H7 (cell line): Measurements from ENCODE around the gene NFATC1. TPM values are rescaled to one million over a fixed set of nuclear protein-coding genes. Genes with fewer than 3 reads are reported as not detected.

Experiments used
- DNase-seq: peaks from one replicate; pipeline ENCODE4 v3.0.0; 2012
- H3K27me3 ChIP-seq: 2 replicates; pipeline ENCODE4 v1.6.0; 2011; ENCODE audit warnings: mild to moderate bottlenecking, low read length; ENCODE audit not compliant: control insufficient read depth, insufficient read depth
- H3K36me3 ChIP-seq: replicated peaks from 2 replicates; pipeline ENCODE4 v1.5.1; 2011; ENCODE audit warnings: low read length; ENCODE audit not compliant: control insufficient read depth, insufficient read depth
- H3K4me3 ChIP-seq: 2 replicates; pipeline ENCODE4 v1.5.1; 2011; ENCODE audit warnings: low read depth, mild to moderate bottlenecking, control low read depth, low read length, moderate library complexity; ENCODE audit not compliant: insufficient read depth
- total RNA-seq: library from RNA; depleted of rRNA; stranded (reverse); fragments of >200 nt; shearing (Covaris generic); gene quantifications from 2 replicates; pipeline ENCODE4 v1.2.3, GENCODE V29; 2014

Gene NFATC1
- total RNA-seq, 1 experiment from 2014 or later = 14.5 TPM

- DNase-seq = no peak
- H3K36me3 ChIP-seq = no peaks in the 10 kb centered on the region
- H3K27me3 ChIP-seq = peaks cover 25% of the 10 kb centered on the region
- no peak overlapping the region for H3K4me3 ChIP-seq
These were observed 6.5 kb downstream of the NFATC1 start for GRCh38 chr18:79402209-79402576.

DNA sequence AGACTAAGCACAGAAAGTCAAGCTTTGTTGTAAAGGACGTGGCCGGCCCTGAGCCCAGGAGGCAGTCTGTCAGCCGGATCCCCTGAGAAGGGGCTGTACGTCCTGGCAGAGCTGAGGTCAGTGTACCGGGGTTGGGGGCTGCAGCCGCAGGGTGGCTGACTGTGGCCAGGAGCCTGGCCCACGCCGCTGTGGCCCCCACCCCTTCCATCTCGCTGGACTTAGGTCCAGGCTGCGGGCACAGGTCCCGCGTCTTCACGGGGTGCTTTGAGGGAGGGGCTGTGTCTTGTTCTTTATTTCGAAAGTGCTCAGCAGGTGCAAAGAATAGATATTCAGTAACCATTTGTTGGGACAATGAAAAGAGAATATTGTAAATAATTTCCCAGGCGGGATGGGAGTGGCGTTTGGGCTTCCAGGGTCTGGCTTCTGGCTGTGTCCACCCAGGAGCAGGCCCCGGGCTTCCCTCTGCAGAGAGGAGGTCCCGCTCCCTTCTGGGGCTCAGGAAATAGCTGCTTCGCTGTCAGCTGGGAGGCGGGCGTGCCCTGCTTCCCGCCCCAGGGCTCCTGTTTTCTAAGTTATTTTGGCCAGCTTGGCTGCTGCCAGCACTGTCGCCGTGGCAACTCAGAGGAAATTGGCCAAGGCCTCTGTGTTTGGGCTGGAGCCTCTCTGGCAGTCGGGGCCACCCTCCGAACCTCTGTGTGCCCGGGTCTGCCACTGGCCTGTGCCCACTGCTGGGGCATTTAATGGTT, 7.4 kb downstream of the NFATC1 start:
- no peaks in the 10 kb centered on the region for H3K36me3 ChIP-seq
- peak; percentile 82 for DNase-seq
- H3K4me3 ChIP-seq = no peak overlapping the region
- peaks cover 16% of the 10 kb centered on the region for H3K27me3 ChIP-seq

- no peak for DNase-seq
These were observed 8.2 kb downstream of the NFATC1 start for GRCh38 chr18:79403723-79404566.

DNA sequence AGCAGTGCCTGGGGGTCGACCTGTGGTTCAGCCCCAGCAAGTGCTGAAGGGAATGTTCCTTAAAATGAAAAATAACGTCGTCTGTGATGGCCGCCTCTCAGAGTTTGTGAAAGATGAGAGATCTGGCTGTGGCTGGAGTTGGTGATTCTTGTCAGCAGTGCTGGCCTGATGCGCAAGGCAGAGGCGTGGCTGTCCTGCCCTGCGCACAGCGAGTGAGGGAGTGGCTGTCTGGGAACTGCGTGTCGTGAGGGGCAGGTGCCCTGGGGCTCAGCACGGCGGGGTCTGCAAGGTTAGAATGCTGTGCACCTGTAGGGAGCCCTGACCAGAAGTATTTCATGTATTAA, 8.8 kb downstream of the NFATC1 start:
- Histone ChIP-seq H3K36me3 (no peaks in the 10 kb centered on the region), H3K27me3 (peaks cover 2% of the 10 kb centered on the region), H3K4me3 (no peak overlapping the region)
- no peak for DNase-seq

More at GRCh38 chr18:79403723-79404566, 8.2 kb downstream of the NFATC1 start:
- H3K36me3 ChIP-seq = no peaks in the 10 kb centered on the region
- H3K4me3 ChIP-seq = no peak overlapping the region
- peaks cover 8% of the 10 kb centered on the region for H3K27me3 ChIP-seq

DNA sequence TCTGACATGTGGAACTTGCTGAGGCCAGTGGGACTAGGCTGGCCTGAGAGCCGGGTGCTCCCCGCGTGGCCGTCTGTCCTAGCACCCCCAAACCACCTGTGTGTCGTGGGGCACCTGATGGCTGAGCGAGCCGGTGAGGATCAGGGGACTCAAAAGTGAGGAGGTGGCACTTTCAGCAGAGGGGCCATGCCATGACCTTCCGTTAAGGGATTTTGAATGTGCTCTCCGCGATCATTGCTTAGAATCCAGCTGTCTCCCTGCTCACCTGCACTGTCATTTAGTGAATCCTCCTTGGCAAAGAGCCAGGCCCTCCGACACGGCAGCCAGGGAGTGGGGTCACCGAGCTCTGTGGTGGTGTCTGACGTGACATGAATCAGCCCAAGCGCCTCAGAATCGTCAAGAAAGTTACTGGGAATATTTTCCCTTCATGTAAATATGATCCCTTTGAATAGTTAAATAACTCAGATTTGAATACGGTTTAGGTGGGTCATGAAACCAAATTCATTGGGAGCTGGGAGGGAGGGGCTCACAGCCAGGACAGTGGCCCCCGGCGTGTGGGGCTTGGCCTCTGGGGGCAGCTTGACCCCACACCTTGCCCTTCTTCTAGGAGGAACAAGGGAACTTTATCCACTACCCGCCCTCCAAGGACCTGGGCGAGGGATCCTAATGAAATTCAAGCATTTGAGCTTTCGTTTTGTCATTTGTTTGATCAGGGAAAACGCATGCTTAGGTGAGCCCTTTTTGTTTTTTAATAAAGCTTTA, 9.5 kb downstream of the NFATC1 start:
- no peak overlapping the region for H3K4me3 ChIP-seq
- H3K36me3 ChIP-seq = no peaks in the 10 kb centered on the region
- DNase-seq = no peak
- no peaks in the 10 kb centered on the region for H3K27me3 ChIP-seq

DNA sequence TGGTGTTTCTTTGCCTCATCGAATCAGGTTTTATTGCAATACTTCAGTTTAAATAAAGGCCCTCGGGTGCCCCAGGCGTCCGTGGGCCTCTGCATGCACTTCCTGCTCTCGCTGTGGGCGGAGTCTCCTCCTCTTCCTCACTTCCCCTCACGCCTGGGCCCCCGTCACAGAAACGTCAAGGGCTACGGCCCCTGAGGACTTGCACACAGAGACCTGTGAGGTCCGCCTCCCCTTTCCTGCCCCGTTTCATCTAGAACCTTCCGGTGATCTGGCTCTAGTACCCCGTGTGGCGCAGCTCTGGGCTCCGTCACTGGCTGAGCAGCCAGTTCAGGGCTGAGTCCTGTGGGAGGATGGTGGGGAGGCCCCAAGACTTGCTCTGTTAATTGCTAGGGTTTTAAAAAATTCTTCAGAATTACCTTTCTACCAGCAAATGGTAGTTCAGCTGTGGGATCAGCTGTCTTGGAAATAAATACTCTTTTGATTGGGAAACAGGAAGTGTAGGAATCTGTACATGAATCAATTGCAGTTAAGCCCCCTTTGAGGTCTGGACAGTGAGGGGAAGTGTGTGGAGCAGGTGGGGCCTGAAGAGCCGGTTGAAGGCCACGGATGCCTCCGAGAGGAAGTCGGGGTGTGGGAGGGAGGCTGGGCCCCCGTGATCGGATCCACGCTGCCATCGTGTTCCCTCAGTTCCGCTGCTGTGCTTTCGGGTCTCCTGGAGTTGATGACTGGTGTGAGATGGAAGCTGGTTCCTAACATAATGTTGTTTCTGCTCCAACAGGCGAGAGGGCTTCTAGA, 10.2 kb downstream of the NFATC1 start:
- no peak overlapping the region for H3K4me3 ChIP-seq
- H3K36me3 ChIP-seq = no peaks in the 10 kb centered on the region
- H3K27me3 ChIP-seq = no peaks in the 10 kb centered on the region
- no peak for DNase-seq

DNA sequence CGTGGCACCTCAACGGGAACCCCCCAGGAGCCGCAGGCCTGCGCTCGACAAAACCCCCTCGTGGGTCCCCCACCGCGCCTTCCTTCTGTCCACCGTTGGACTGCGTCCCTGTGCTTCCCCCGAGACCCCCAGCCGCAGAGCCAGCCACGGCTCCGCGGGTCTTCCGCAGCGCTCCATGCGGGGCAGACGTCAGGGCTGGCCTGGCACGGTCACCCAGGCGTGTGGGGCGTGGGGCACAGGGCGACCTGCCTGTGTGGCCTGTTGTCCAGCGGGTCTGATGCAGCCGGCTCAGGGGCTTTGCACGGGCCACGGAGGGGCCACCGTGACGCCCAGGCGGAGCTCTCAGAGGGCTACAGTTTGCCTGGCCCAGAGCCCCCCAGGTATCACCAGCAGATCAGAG, 11.0 kb downstream of the NFATC1 start:
- Histone ChIP-seq H3K4me3 (no peak overlapping the region), H3K27me3 (no peaks in the 10 kb centered on the region), H3K36me3 (no peaks in the 10 kb centered on the region)
- no peak for DNase-seq

DNA sequence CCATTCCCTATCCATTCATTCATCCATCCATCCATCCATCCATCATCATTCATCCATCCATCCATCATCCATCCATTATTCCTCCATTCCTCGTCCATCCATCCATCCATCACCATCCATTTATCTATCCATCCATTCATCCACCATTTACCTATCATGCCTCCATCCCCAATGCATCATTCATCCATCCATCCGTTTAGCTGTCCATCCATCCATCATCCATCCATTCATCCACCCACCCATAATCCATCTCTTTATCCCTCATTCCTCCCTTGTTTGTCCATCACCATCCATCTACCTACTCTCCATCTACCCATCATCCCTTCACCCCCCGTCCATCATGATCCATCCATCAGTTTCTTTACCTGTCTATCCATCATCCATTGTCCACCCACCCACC, 13.6 kb downstream of the NFATC1 start:
- Histone ChIP-seq H3K4me3 (no peak overlapping the region), H3K36me3 (no peaks in the 10 kb centered on the region), H3K27me3 (no peaks in the 10 kb centered on the region)
- no peak for DNase-seq

GRCh38 chr18:79410171-79410641, 14.5 kb downstream of the NFATC1 start:
- Histone ChIP-seq H3K4me3 (no peak overlapping the region), H3K36me3 (no peaks in the 10 kb centered on the region), H3K27me3 (no peaks in the 10 kb centered on the region)
- DNase-seq = no peak

DNA sequence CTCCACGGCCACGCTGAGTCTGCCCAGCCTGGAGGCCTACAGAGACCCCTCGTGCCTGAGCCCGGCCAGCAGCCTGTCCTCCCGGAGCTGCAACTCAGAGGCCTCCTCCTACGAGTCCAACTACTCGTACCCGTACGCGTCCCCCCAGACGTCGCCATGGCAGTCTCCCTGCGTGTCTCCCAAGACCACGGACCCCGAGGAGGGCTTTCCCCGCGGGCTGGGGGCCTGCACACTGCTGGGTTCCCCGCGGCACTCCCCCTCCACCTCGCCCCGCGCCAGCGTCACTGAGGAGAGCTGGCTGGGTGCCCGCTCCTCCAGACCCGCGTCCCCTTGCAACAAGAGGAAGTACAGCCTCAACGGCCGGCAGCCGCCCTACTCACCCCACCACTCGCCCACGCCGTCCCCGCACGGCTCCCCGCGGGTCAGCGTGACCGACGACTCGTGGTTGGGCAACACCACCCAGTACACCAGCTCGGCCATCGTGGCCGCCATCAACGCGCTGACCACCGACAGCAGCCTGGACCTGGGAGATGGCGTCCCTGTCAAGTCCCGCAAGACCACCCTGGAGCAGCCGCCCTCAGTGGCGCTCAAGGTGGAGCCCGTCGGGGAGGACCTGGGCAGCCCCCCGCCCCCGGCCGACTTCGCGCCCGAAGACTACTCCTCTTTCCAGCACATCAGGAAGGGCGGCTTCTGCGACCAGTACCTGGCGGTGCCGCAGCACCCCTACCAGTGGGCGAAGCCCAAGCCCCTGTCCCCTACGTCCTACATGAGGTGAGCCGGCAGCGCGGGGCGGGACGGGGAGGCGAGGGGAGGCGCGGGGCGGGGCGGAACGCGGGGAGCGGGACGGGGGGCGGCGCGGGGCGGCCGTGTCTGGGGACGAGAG, 15.2 kb downstream of the NFATC1 start:
- Histone ChIP-seq H3K4me3 (no peak overlapping the region), H3K27me3 (no peaks in the 10 kb centered on the region)

DNA sequence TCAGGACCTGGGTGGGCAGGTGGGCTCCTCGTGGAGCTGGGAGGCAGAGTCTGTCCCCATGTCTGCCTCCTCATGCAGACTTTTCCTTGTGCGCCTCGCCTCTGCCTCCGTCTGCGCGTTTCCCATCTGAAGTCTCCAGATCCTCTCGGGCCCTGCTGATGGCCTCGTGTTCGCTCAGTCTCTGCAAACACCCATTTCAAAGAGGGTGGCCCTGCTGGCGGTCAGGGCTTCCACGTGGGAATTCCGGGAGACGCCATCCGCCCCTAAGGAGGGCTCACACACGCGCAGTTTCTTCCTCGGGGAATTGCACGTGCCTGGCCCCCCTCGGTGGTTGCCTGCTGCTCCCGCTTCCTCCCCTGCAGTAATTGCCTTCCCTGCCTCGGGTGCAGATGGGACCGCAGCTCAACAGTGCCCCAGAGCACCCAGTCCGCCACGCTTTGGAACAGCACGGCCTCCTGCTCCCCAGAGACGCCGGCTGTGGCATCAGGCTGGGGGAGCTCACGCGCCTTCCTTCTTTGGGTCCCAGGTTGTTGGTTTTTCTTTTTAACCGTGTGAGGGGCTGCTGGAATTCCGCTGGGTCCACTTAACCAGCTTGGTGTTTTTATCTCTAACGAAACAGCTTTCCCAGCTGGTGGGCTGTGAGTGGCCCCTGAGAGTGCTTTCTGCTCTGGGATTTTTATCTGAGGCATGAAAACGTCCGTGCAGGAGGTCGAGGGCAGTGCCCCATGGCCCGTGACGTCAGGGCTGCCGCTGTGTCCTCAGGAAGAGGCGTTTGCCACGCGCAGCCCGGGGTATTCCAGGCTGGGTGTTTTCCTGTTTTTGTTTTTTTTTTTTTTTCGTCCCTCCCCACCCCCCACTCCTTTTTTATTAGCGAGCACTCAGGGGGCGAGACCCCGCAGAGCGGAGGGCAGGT, 16.1 kb downstream of the NFATC1 start:
- Histone ChIP-seq H3K36me3 (no peaks in the 10 kb centered on the region), H3K4me3 (no peak overlapping the region), H3K27me3 (no peaks in the 10 kb centered on the region)
- peak; percentile 77 for DNase-seq

More for the DNA sequence above, 15.2 kb downstream of the NFATC1 start:
- DNase-seq = peak; percentile 69
- no peaks in the 10 kb centered on the region for H3K36me3 ChIP-seq

- no peaks in the 10 kb centered on the region for H3K27me3 ChIP-seq
- no peak overlapping the region for H3K4me3 ChIP-seq
- H3K36me3 ChIP-seq = no peaks in the 10 kb centered on the region
- no peak for DNase-seq
These were observed 17.3 kb downstream of the NFATC1 start for GRCh38 chr18:79413025-79413424.
